HG03139 (cell line): ENCODE measurements around the gene MYADML2.

ENCODE experiments used
- ATAC-seq: cut with Tn5 transposase; IDR thresholded peaks from one replicate; pipeline ENCODE4 v1.9.1; 2021; ENCODE audit not compliant: unreplicated experiment

MYADML2 gene

GRCh38 chr17:81901167-81902022, 45.6 kb downstream of the MYADML2 start:
- no peak for ATAC-seq

DNA sequence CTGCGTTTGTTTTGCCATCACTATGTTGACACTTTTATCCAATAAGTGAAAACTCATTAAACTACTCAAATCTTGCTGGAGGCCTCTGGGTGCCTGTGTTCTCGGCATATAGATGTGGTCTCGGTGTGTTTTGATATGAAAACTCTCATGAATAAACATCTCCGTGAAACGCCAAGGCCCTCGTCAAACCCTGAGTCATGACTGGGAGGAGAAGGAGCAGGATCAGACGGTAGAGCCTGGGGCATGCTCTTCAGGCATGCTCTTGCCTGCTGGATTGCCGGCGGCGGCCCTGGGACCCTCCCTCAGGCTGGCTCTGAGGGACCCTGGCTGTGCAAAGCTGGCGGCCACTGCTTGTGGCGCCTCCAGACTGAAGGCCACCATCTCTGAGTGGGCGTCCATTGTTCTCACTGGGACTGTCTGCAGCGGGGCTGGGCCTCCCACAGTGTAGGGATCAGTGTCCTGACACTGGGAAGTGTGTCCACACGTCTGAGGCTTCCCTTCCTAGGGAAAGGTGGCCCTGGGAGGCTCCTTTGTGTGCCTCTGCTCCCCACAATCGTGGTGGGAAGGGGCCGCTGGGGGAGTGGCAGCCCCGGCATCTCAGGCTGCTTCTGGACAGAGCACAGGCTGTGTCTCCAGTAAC, 46.7 kb downstream of the MYADML2 start:
- no peak for ATAC-seq

- no peak for ATAC-seq
These were observed 47.4 kb downstream of the MYADML2 start for GRCh38 chr17:81899514-81900166.

GRCh38 chr17:81898885-81899284, 48.1 kb downstream of the MYADML2 start:
- no peak for ATAC-seq

DNA sequence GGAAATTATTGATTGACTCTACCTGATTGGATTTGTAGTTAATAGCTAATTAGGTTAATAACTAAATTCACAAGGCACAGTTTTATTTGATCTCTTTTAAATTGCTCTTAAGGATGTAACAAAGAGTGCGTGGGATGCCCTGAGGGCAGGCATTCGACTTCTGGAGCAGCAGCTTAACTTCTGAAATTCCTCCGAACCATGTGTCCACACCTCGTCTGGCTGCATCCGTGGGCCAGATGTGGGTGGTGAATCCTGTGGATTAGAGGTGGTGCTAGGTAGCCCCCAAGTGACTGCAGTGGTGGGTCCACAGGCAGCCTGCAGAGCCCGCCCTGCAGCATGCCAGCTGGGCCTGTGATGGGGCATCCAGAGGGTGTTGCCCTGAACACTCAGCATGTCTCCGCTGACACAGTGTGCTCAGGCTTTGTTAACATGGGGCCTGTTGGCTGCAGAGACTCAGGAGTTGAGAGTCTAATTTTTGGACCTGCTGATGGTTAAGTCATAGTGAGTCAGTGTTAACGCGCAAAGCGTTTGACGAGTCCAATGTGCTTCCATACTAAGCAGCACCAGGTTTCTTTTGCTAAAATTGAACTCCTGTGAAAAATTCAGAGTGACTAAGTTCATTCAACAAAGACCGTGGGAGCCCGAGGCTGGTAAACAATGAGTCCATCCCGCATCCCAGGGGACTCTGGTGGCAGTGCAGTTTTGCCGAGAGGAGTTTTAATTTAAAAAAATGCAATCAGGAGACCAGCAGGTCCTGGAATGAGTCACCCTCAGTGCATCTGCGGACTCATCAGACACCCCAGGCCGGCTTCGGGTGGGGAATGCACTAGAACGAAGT, 48.8 kb downstream of the MYADML2 start:
- no peak for ATAC-seq

DNA sequence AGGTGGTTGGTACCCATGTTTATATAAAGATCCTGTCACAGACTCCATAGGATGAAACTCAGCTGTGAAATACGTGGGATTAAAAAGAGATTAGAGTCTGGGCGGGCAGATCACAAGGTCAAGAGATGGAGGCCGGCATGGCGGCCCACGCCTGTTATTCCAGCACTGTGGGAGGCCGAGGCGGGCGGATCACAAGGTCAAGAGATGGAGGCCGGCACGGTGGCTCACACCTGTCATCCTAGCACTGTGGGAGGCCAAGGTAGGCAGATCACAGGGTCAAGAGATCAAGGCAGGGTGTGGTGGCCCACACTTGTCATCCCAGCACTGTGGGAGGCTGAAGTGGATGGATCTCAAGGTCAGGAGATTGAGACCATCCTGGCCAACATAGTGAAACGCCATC, 51.6 kb downstream of the MYADML2 start:
- no peak for ATAC-seq

GRCh38 chr17:81891303-81891552, 55.8 kb downstream of the MYADML2 start:
- ATAC-seq = no peak

GRCh38 chr17:81890447-81891302, 56.4 kb downstream of the MYADML2 start:
- no peak for ATAC-seq
